Peyer's patch (tissue), 4 donors: ENCODE data around the gene GNAZ.

ENCODE experiments used
- CTCF ChIP-seq, 6 experiments: fragments of 450-650 bp in 4 of 6; fragments of 200-600 bp in 2 of 6; sonication (generic) in 1 of 6; IDR thresholded peaks; one replicate each; pipeline ENCODE4 v1.5.1; 2017 to 2019; ENCODE audit warnings: antibody characterized with exemption in 6 of 6, mild to moderate bottlenecking in 3 of 6, moderate library complexity in 1 of 6
- POLR2A ChIP-seq, 2 donors: fragments of 450-650 bp; IDR thresholded peaks; one replicate each; pipeline ENCODE4 v1.5.1; 2017; ENCODE audit warnings: antibody characterized with exemption in 2 of 2, mild to moderate bottlenecking in 2 of 2, moderate library complexity in 2 of 2

GRCh38 chr22:23068096-23068831 lies 2.1 kb upstream of the GNAZ start:
- TF ChIP-seq POLR2A (IDR thresholded peaks at IDR 0.05) (no peak), CTCF (IDR thresholded peaks at IDR 0.05) (no peak)
